Measurements from ENCODE around the gene TRIM26.
"Not testable (repeated sequence)": the region's sequence is repeated elsewhere in the genome, so short reads cannot be mapped to it uniquely, and the experiment has no call there.

Gene TRIM26

DNA sequence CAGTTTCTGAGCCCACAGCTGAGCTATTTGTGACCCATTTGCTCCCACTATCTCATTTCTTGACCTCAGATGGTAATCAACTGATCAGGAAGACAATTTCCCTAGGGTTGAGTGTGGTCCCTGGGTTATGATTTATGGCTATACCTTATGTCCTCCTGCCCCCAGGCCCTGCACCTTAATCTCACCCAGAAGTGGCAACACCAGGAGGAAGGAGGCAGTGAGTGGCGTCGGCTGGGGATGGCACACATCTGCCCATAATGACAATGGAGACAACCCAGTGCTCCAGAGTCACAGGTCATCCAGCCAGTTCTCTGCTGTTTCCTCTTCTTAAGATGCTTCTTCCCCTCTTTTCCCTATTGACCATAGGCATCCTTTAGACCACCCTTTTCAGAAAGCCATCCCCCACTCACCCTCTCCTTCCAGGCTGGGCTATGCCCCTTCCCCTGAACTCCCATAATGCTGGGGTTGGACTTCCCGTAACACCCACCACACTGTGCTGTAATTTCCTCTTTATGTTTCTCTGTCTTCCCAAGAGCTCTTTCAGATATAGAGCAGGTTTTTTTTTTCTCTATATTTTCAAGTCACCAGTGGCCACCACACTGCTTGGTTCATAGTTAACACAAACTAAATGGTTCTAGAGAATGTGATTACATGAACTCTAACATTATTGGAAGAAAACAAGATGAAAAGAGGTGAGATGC is 60.1 kb downstream of the TRIM26 start:
- no peak for DNase-seq

DNA sequence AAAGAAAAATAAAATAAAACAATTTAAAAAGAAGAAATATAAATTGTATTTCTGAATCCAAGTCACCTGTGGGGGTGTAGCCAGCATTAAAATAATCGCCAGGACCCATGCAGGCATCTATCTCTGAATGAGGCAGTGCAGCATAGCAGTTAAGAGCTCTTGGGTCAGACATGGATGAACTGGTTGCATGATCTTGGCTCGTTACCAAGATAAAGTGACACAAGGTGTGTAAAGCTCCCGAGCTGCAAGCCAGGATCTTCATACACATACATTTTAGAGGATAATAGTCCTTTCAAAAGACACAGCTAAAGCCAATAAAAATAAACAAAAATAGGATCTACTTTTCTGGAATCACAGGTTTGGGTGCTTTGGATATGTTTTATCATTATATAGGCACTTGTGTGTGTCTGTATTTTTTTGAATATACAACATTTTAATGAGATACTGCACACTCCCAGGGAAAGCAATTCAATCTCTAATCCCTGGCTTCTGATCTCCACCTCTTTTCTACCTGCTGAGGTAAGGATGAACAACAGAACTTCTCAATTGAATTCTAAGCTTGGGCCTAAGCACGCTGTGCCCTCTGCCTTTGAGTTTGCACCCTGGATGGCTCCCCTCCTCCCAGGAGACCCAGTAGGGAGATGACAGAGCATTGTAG is 61.1 kb downstream of the TRIM26 start:
- DNase-seq = no peak

DNA sequence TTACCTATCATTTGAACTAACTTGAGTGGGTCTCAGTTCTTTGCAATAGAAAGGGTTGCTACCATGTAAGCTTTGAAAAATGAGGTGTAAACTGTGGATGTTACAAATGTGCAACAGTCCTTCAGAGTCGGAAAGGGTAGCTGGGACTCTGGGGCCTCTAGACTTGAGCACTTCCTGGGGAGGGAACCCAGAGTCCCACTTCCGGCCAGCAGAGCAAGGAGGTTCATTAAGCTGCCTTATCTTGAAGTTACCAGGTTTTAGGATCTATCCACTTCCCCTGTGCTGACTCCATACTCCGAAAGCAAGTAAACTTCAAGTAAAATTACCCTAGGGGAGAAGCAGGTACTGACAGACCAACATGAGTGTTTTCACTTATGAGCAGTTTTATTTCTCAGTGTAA is 61.6 kb downstream of the TRIM26 start:
- no peak for DNase-seq

DNA sequence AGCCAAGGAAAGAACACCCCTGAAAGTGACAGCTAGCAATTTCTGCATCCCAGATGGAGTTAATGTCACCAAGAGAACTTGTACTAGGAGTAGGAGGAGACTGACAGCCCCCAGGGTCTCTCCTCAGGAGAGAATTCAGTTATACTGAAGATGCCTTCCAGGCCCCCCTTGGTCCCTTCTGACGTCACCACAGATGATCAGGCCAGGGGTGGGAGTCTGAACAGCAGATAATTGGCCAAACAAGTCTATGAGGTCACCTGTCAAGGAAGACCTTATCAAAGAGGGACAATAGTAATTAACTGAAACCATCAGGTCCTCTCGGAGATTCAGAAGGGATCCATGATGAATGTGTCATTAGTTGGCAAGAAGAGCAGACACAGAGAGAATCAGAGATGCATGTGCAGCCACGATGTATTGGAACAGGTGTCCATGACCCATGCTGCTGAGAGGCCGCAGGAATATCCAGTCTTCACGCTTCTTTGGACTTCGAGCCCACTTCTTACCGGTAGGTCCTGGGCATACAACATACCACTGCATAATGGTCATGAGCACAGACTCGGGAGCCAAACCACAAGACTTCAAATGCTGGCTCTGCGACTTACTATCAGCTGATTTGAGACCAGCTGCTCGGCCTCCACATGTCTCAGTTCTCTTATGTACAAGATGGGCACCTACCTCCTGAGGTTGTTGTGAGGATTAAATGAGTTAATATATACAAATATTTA is 62.4 kb downstream of the TRIM26 start:
- DNase-seq = no peak

DNA sequence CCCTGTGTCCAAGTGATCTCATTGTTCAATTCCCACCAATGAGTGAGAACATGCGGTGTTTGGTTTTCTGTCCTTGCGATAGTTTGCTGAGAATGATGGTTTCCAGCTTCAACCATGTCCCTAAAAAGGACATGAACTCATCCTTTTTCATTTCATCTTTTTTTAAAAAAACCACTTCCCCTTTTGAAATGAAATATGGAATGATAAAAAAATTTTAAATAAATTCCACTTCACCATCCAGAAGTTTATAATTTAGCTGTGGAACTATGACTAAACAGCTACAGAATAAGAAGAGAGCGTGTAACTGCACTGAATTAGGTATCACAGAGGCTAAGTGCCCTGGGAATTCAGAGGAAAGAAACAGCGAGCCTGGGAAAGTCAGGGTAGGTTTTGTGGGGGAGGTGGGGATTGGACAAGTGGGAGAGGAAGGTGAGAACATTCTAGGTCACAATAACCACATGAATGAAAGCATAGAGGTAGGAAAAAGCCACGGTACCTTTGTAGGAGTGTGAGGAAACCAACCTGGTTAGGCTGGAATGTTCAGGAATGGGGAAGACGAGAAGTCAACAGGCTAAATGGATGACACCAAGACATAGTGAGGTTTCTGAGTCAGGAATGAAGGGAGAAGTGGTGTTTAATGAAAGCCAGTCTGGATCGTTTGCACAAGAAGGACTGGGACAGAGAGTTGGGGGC is 63.2 kb downstream of the TRIM26 start:
- no peak for DNase-seq

DNA sequence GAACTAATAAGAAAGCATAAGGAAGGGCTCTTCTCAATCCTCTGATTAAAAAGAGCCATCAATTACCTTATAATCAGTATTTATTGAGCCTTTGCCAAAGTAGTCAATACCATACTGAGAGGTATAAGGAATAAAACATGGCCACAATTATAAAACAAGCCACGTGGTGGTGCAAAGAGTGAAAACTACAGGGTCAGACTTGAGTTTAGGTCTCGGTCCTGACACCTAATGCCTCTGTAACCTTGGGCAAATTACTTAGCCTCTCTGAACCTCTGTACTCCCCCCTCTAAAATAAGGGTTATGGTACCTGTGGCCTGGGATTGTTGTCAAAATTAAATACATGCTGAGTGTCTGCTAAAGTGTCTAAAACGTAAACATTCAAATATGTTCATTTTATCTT is 64.0 kb downstream of the TRIM26 start:
- DNase-seq = no peak

DNA sequence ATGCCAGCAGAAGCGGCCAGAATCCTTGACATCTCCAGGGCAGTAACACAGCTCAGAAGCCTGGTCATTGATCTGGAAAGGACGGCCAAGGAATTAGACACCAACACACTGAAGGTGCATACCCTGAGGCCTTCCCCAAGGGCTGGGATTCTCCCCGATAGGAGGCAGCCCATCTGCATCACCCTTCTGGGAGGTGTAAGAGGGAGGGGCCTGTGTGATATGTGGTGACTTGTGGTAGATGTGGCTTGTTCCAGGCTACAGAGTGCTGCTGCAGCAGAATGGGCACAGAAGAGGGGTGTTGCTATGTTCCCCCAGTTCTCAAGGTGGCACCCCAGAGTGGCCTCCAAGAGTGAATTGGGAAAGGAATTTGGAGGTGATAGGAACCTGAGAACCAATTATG is 66.1 kb downstream of the TRIM26 start:
- DNase-seq = no peak

DNA sequence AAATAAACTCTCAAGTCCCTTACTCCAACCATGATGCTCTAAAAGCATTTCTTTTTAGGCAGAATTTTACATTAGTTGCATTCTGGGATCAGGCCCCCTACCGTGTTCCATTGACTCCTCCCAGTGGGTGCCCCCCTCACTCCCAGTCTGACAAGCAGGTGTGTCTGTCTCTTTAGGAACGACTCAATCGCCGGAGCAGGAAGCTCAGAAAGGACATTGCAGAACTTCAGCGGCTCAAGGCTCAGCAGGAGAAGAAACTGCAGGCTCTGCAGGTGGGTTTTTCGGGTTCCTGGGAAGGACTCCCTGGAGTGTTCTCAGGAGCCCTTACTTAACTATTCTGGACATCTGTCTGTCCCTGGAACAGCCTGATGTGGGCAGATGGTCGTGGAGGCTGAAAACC is 67.4 kb downstream of the TRIM26 start:
- DNase-seq = no peak

DNA sequence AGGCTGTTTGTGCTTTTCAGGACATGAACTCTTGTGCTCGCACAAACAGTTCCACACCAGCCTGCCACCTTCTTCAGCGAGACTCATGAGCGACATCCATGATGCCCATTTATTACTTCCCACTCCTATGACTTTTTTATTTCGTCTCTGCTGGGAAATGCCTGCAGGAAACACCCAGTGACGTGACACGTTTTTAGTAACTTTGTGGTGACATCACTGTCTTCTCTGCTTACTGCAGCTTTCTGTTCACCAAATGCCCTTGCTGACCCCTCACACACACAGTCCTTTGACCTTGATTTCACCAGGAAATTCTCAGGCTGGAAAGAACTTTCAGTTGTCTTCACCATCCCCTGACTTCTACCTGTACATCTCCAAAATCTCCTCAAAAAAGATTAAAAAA is 68.4 kb downstream of the TRIM26 start:
- no peak for DNase-seq

DNA sequence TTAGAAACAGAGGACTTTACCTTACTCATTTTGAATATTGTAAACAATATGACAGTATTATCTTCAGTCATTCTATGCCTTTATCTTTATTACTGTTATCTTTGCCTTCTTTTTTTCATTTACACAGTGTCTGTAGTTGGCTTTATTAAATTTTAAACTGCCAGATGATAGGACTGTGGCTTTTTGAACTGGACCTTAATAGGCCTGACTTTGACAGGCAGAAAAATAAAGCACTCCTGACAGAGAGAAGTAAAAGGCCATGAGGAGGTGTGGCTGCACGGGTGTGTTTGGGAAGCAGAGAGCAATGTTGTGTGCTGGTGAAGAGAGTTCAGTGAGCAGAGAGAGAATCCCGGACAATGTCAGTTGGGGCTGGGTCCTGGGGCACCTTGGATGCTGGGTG is 69.4 kb downstream of the TRIM26 start:
- no peak for DNase-seq

DNA sequence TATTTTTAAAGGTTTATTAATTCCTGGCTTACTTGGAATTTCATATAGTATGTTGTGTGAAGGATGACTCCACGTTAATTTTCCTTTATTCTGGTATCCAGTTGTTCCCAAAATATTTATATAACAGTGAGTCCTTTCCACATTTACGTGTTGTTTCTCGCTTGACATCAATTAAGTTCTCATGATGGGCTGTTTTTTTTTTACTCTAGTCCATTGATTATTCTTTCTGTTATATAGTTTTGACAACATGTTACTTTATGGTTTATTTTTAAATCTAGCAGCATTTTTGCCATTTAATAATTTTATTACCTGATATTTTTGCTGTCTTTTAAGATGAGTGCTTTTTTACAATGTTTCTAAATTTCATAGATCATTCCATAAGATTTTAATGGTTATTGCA is 70.5 kb downstream of the TRIM26 start:
- DNase-seq = no peak

DNA sequence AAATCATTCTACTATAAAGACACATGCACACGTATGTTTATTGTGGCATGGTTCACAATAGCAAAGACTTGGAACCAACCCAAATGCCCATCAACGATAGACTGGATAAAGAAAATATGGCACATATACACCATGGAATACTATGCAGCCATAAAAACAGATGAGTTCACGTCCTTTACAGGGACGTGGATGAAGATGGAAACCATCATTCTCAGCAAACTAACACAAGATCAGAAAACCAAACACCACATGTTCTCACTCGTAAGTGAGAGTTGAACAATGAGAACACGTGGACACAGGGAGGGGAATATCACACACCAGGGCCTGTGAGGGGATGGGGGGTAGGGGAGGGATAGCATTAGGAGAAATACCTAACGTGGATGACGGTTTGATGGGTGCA is 73.0 kb downstream of the TRIM26 start:
- DNase-seq = not testable (repeated sequence)

DNA sequence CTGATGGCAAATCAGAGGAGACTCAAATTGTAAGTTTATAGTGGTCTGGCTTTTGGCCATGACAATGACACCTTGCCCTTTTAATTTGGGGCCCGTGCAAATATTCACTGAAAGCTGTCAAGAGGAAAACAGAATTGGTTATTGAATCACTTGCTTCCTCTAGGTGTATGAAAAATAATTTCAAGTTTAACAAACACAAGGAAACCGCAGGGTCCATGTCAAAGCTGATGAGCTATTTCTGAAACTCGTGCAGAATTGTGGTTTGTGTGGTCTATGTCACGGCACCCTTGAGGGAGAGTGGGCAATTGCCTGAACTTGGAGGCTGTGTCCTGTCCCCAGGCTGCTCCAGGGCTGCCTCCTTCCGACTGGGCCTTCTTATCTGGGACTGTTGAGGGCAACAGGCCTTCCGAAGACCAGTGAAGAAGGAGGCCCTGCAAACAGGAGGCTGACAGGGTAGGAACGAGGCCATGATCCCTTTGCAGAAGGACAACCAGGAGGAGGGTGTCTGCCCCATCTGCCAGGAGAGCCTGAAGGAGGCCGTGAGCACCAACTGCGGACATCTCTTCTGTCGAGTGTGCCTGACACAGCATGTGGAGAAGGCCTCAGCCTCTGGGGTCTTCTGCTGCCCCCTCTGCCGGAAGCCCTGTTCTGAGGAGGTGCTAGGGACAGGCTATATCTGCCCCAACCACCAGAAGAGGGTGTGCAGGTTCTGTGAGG is 76.5 kb downstream of the TRIM26 start:
- DNase-seq = no peak

DNA sequence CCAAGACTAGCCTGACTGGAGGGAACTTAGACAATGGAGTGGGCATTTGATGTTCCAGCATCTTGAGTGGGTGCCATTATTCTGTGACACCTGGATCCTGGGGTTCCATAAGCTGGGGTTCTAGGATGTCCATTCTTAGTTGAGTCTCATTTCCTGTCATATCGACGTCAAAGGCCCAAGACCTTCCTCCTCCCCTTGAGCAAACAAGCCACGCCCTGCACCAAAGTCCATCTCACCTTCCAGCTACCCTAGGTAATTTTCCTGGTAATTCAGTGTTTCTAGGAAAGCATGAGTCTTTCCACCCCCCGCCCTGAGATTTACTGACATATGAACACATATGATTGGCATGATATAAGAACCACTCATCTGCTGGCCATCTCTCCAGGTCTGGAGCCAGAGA is 77.4 kb downstream of the TRIM26 start, which contains the start of gene TRIM40:
Gene TRIM40, plus strand, starts transcription at position 384 of the 400 bp plus-strand sequence. CDS start 897 bp downstream, outside the sequence.
- DNase-seq = no peak

DNA sequence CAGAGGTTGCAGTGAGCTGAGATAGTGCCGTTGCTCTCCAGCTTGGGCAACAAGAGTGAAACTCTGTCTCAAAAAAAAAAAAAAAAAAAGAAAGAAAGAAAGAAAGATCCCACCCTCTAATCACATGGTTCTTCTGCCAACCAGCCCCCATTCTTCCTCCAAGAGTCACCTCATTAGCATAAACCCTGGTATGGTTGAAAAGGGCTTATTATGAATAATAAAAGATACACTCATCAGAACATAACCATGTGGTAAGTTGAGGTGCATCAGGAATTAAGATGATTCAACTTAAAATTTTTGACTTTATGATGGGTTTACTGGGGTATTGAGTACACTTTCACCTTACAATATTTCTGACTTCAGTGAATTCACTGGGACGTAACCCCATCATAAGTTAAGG is 78.1 kb downstream of the TRIM26 start:
- DNase-seq = no peak

Data from NCI-H1092 treated with DMSO at 0.1 percent for 48 hours (cell line).